Activated naive CD4-positive, alpha-beta T cell treated with anti-CD3 and anti-CD28 coated beads, Interleukin-2, amount 10 ng/mL, durations not matched to agents 7 days and 5 days (primary cell): ENCODE data around the gene LRPAP1.

Source experiments
- CTCF ChIA-PET: fragments of 350-600 bp; sonication (Branson Sonifier 250); formaldehyde crosslinking; loops from one replicate; lab custom pipeline; 2021; ENCODE audit warnings: antibody characterized with exemption; lab: Charles Lee
- DNase-seq: peaks from one replicate; pipeline ENCODE4 v3.0.0-alpha.2; 2020
- H3K27ac Mint-ChIP-seq: one replicate; pipeline ENCODE4 v1.8.0; 2021; ENCODE audit warnings: mild to moderate bottlenecking, moderate library complexity, mixed read lengths
- H3K27me3 Mint-ChIP-seq: one replicate; pipeline ENCODE4 v1.8.0; 2021; ENCODE audit warnings: mild to moderate bottlenecking, mixed read lengths
- H3K36me3 Mint-ChIP-seq: one replicate; pipeline ENCODE4 v1.8.0; 2021; ENCODE audit warnings: mixed read lengths
- H3K4me1 Mint-ChIP-seq: one replicate; pipeline ENCODE4 v1.8.0; 2021; ENCODE audit warnings: mixed read lengths
- H3K4me3 Mint-ChIP-seq: one replicate; pipeline ENCODE4 v1.8.0; 2021; ENCODE audit warnings: mild to moderate bottlenecking, moderate library complexity, mixed read lengths
- H3K9me3 Mint-ChIP-seq: one replicate; pipeline ENCODE4 v1.8.0; 2021; ENCODE audit warnings: mixed read lengths

Gene LRPAP1

GRCh38 chr4:3478446-3479357, 53.5 kb downstream of the LRPAP1 start:
- CTCF ChIA-PET, result interaction anchor here (1.2 to 2.8 kb wide), 2 partner anchors 135 to 305 kb away, joined by 3 to 7 read pairs; no protein-coding TSS in a partner anchor

GRCh38 chr4:3477750-3478430, 54.3 kb downstream of the LRPAP1 start:
- Mint-ChIP-seq H3K27ac (no peak overlapping the region), H3K36me3 (no peaks in the 10 kb centered on the region), H3K4me1 (no peaks in the 10 kb centered on the region), H3K4me3 (no peak overlapping the region), H3K9me3 (no peaks in the 10 kb centered on the region), H3K27me3 (peaks cover 27% of the 10 kb centered on the region)
- CTCF ChIA-PET, result no interaction called here
- DNase-seq, result no peak

More at GRCh38 chr4:3478446-3479357, 53.5 kb downstream of the LRPAP1 start:
- Mint-ChIP-seq H3K4me1 (no peaks in the 10 kb centered on the region), H3K4me3 (no peak overlapping the region), H3K9me3 (no peaks in the 10 kb centered on the region), H3K27me3 (peaks cover 33% of the 10 kb centered on the region), H3K36me3 (no peaks in the 10 kb centered on the region), H3K27ac (no peak overlapping the region)
- DNase-seq, result no peak

GRCh38 chr4:3476936-3477749, 55.1 kb downstream of the LRPAP1 start:
- Mint-ChIP-seq H3K4me3 (no peak overlapping the region), H3K9me3 (no peaks in the 10 kb centered on the region), H3K27ac (no peak overlapping the region), H3K36me3 (no peaks in the 10 kb centered on the region), H3K27me3 (peaks cover 20% of the 10 kb centered on the region), H3K4me1 (no peaks in the 10 kb centered on the region)
- CTCF ChIA-PET, result no interaction called here
- DNase-seq, result no peak

- no peak overlapping the region for H3K4me3 Mint-ChIP-seq
- H3K36me3 Mint-ChIP-seq, result no peaks in the 10 kb centered on the region
- peaks cover 12% of the 10 kb centered on the region for H3K27me3 Mint-ChIP-seq
- H3K4me1 Mint-ChIP-seq, result no peaks in the 10 kb centered on the region
- no peak overlapping the region for H3K27ac Mint-ChIP-seq
- no peak for DNase-seq
- no peaks in the 10 kb centered on the region for H3K9me3 Mint-ChIP-seq
- CTCF ChIA-PET, result no interaction called here
These were observed 55.9 kb downstream of the LRPAP1 start for GRCh38 chr4:3476341-3476747.

- Mint-ChIP-seq H3K27me3 (peaks cover 6% of the 10 kb centered on the region), H3K27ac (no peak overlapping the region), H3K4me3 (no peak overlapping the region), H3K36me3 (no peaks in the 10 kb centered on the region), H3K4me1 (no peaks in the 10 kb centered on the region), H3K9me3 (no peaks in the 10 kb centered on the region)
- CTCF ChIA-PET, result no interaction called here
- DNase-seq, result no peak
These were observed 56.4 kb downstream of the LRPAP1 start for GRCh38 chr4:3475713-3476260.

- no peak overlapping the region for H3K4me3 Mint-ChIP-seq
- no peak for DNase-seq
- H3K27ac Mint-ChIP-seq, result no peak overlapping the region
- CTCF ChIA-PET, result no interaction called here
- no peaks in the 10 kb centered on the region for H3K4me1 Mint-ChIP-seq
- no peaks in the 10 kb centered on the region for H3K27me3 Mint-ChIP-seq
- no peaks in the 10 kb centered on the region for H3K36me3 Mint-ChIP-seq
- no peaks in the 10 kb centered on the region for H3K9me3 Mint-ChIP-seq
These were observed 57.0 kb downstream of the LRPAP1 start for GRCh38 chr4:3475041-3475712.

GRCh38 chr4:3473996-3474765, 58.0 kb downstream of the LRPAP1 start:
- Mint-ChIP-seq H3K36me3 (no peaks in the 10 kb centered on the region), H3K27ac (no peak overlapping the region), H3K4me3 (no peak overlapping the region), H3K9me3 (no peaks in the 10 kb centered on the region), H3K4me1 (no peaks in the 10 kb centered on the region), H3K27me3 (no peaks in the 10 kb centered on the region)
- DNase-seq, result no peak
- CTCF ChIA-PET, result no interaction called here

- no peak overlapping the region for H3K27ac Mint-ChIP-seq
- no peak for DNase-seq
- H3K36me3 Mint-ChIP-seq, result no peaks in the 10 kb centered on the region
- H3K9me3 Mint-ChIP-seq, result no peaks in the 10 kb centered on the region
- CTCF ChIA-PET, result no interaction called here
- H3K27me3 Mint-ChIP-seq, result no peaks in the 10 kb centered on the region
- no peak overlapping the region for H3K4me3 Mint-ChIP-seq
- H3K4me1 Mint-ChIP-seq, result no peaks in the 10 kb centered on the region
These were observed 58.9 kb downstream of the LRPAP1 start for GRCh38 chr4:3473181-3473950.

- Mint-ChIP-seq H3K27ac (no peak overlapping the region), H3K27me3 (no peaks in the 10 kb centered on the region), H3K4me1 (no peaks in the 10 kb centered on the region), H3K36me3 (no peaks in the 10 kb centered on the region), H3K9me3 (no peaks in the 10 kb centered on the region), H3K4me3 (no peak overlapping the region)
- CTCF ChIA-PET, result interaction anchor here (2.5 kb wide), 1 partner anchor 9 kb away, joined by 8 read pairs; no protein-coding TSS in a partner anchor
- DNase-seq, result no peak
These were observed 59.6 kb downstream of the LRPAP1 start for GRCh38 chr4:3472411-3473141.

GRCh38 chr4:3471886-3472285, 60.3 kb downstream of the LRPAP1 start:
- Mint-ChIP-seq H3K36me3 (no peaks in the 10 kb centered on the region), H3K27ac (no peak overlapping the region), H3K4me1 (no peaks in the 10 kb centered on the region), H3K9me3 (no peaks in the 10 kb centered on the region), H3K27me3 (no peaks in the 10 kb centered on the region), H3K4me3 (no peak overlapping the region)
- DNase-seq, result no peak
- CTCF ChIA-PET, result interaction anchor here (2.5 kb wide), 1 partner anchor 9 kb away, joined by 8 read pairs; no protein-coding TSS in a partner anchor

- H3K27me3 Mint-ChIP-seq, result no peaks in the 10 kb centered on the region
- no peaks in the 10 kb centered on the region for H3K4me1 Mint-ChIP-seq
- H3K4me3 Mint-ChIP-seq, result no peak overlapping the region
- H3K27ac Mint-ChIP-seq, result no peak overlapping the region
- no peak for DNase-seq
- CTCF ChIA-PET, result interaction anchor here (2.5 kb wide), 1 partner anchor 10 kb away, joined by 8 read pairs; no protein-coding TSS in a partner anchor
- no peaks in the 10 kb centered on the region for H3K36me3 Mint-ChIP-seq
- no peaks in the 10 kb centered on the region for H3K9me3 Mint-ChIP-seq
These were observed 61.0 kb downstream of the LRPAP1 start for GRCh38 chr4:3471098-3471760.
